HEK293 (cell line): ENCODE results near the gene RASL11A.

Source experiments
- CTCF ChIA-PET: fragments of 350-600 bp; formaldehyde crosslinking; extraction: SDS; loops from one replicate; lab custom pipeline; 2021; ENCODE audit warnings: antibody characterized with exemption; lab: Yijun Ruan, JAX
- POLR2A ChIA-PET: fragments of 300-600 bp; formaldehyde crosslinking; extraction: SDS; loops from one replicate; lab custom pipeline; 2020; ENCODE audit warnings: antibody characterized with exemption, inconsistent platforms; lab: Yijun Ruan, JAX
- H3K27ac ChIP-seq: fragments of 200-500 bp; sonication (Bioruptor generic); 2 replicates; pipeline ENCODE4 v1.5.1; 2014; ENCODE audit warnings: low read depth, low read length, control low read depth, inconsistent platforms; ENCODE audit errors: extremely low read depth
- H3K36me3 ChIP-seq, 2 experiments: fragments of 200-500 bp in 1 of 2; sonication (Bioruptor generic) in 1 of 2; 1 replicate in 1 of 2; 2 replicates in 1 of 2; pipeline ENCODE4 v1.5.1; 2014 to 2017; ENCODE audit warnings: inconsistent platforms in 2 of 2, low read length in 2 of 2; ENCODE audit not compliant: control insufficient read depth in 2 of 2, insufficient read depth in 1 of 2
- H3K4me1 ChIP-seq: fragments of 200-500 bp; sonication (Bioruptor generic); 2 replicates; pipeline ENCODE4 v1.5.1; 2014; ENCODE audit warnings: mild to moderate bottlenecking, low read length, inconsistent platforms; ENCODE audit not compliant: control insufficient read depth, insufficient read depth
- H3K4me3 ChIP-seq: 2 replicates; pipeline ENCODE4 v1.5.1; 2011; ENCODE audit warnings: low read depth, mild to moderate bottlenecking, control low read depth, low read length, moderate library complexity
- H3K9me3 ChIP-seq: fragments of 200-500 bp; sonication (Bioruptor generic); 2 replicates; pipeline ENCODE4 v1.5.1; 2014; ENCODE audit warnings: low read depth, low read length, inconsistent platforms; ENCODE audit not compliant: control insufficient read depth, insufficient read depth
- BCL6B ChIP-seq: fragments of 450-650 bp; formaldehyde crosslinking; IDR thresholded peaks from 2 replicates; pipeline ENCODE4 v1.5.1; 2017; ENCODE audit warnings: missing biosample characterization, missing genetic modification characterization
- HIC1 ChIP-seq: fragments of 450-650 bp; formaldehyde crosslinking; IDR thresholded peaks from 2 replicates; pipeline ENCODE4 v1.5.1; 2016; ENCODE audit warnings: missing biosample characterization, missing genetic modification characterization
- IKZF3 ChIP-seq: fragments of 450-650 bp; IDR thresholded peaks from 2 replicates; pipeline ENCODE4 v1.5.0; 2018; ENCODE audit warnings: missing biosample characterization, mild to moderate bottlenecking, missing genetic modification characterization, moderate library complexity
- KLF10 ChIP-seq: fragments of 450-650 bp; IDR thresholded peaks from 2 replicates; pipeline ENCODE4 v1.5.1; 2018; ENCODE audit warnings: missing biosample characterization, mild to moderate bottlenecking, missing genetic modification characterization
- KLF16 ChIP-seq: fragments of 450-650 bp; formaldehyde crosslinking; IDR thresholded peaks from 2 replicates; pipeline ENCODE4 v1.5.1; 2017; ENCODE audit warnings: missing biosample characterization, missing genetic modification characterization
- KLF17 ChIP-seq: fragments of 450-650 bp; formaldehyde crosslinking; IDR thresholded peaks from 2 replicates; pipeline ENCODE4 v1.5.1; 2016; ENCODE audit warnings: missing biosample characterization, missing genetic modification characterization
- PRDM4 ChIP-seq: fragments of 450-650 bp; formaldehyde crosslinking; IDR thresholded peaks from 2 replicates; pipeline ENCODE4 v1.5.1; 2017; ENCODE audit warnings: missing biosample characterization, missing genetic modification characterization
- ZBTB6 ChIP-seq: fragments of 450-650 bp; formaldehyde crosslinking; IDR thresholded peaks from 2 replicates; pipeline ENCODE4 v1.5.1; 2017; ENCODE audit warnings: missing biosample characterization, missing genetic modification characterization
- ZBTB7A ChIP-seq: fragments of 450-650 bp; formaldehyde crosslinking; IDR thresholded peaks from 2 replicates; pipeline ENCODE4 v1.5.1; 2016; ENCODE audit warnings: low read depth, missing biosample characterization, missing genetic modification characterization
- ZNF174 ChIP-seq: fragments of 450-650 bp; formaldehyde crosslinking; IDR thresholded peaks from 2 replicates; pipeline ENCODE4 v1.5.0; 2017; ENCODE audit warnings: missing biosample characterization, mild to moderate bottlenecking, missing genetic modification characterization
- ZNF2 ChIP-seq: fragments of 450-650 bp; formaldehyde crosslinking; IDR thresholded peaks from 2 replicates; pipeline ENCODE4 v1.5.1; 2016; ENCODE audit warnings: missing biosample characterization, missing genetic modification characterization
- ZNF266 ChIP-seq: fragments of 450-650 bp; formaldehyde crosslinking; IDR thresholded peaks from 2 replicates; pipeline ENCODE4 v1.5.1; 2016; ENCODE audit warnings: missing biosample characterization, missing genetic modification characterization, low read depth
- ZNF341 ChIP-seq: fragments of 450-650 bp; formaldehyde crosslinking; IDR thresholded peaks from 2 replicates; pipeline ENCODE4; 2016; ENCODE audit warnings: low read depth, missing biosample characterization, missing genetic modification characterization
- ZNF350 ChIP-seq: fragments of 450-650 bp; formaldehyde crosslinking; IDR thresholded peaks from 2 replicates; pipeline ENCODE4 v1.5.0; 2017; ENCODE audit warnings: missing biosample characterization, mild to moderate bottlenecking, missing genetic modification characterization
- ZNF398 ChIP-seq: fragments of 450-650 bp; formaldehyde crosslinking; IDR thresholded peaks from 2 replicates; pipeline ENCODE4 v1.5.1; 2017; ENCODE audit warnings: missing biosample characterization, missing genetic modification characterization
- ZNF585B ChIP-seq: fragments of 450-650 bp; formaldehyde crosslinking; IDR thresholded peaks from 2 replicates; pipeline ENCODE4 v1.5.1; 2016; ENCODE audit warnings: missing biosample characterization, missing genetic modification characterization
- ZNF768 ChIP-seq: fragments of 450-650 bp; formaldehyde crosslinking; IDR thresholded peaks from 2 replicates; pipeline ENCODE4 v1.5.1; 2018; ENCODE audit warnings: missing biosample characterization, mild to moderate bottlenecking, missing genetic modification characterization
- ZSCAN30 ChIP-seq: fragments of 450-650 bp; IDR thresholded peaks from 2 replicates; pipeline ENCODE4 v1.5.1; 2018; ENCODE audit warnings: missing biosample characterization, mild to moderate bottlenecking, missing genetic modification characterization, moderate library complexity
- TF ChIP-seq, protein P1 (sequence below): fragments of 450-650 bp; formaldehyde crosslinking; IDR thresholded peaks from 2 replicates; pipeline ENCODE4 v1.5.1; 2016; ENCODE audit warnings: missing biosample characterization, missing genetic modification characterization
- TF ChIP-seq, protein P2 (sequence below): fragments of 450-650 bp; formaldehyde crosslinking; IDR thresholded peaks from 2 replicates; pipeline ENCODE4 v1.5.1; 2016; ENCODE audit warnings: missing biosample characterization, missing genetic modification characterization

RASL11A gene

GRCh38 chr13:27304611-27305010, 34.0 kb downstream of the RASL11A start:
- ChIA-PET POLR2A (interaction anchor here (0.7 kb wide), 1 partner anchor 11 kb away, joined by 5 read pairs; no protein-coding TSS in a partner anchor), CTCF (no interaction called here)
- H3K4me1 ChIP-seq: no peaks in the 10 kb centered on the region
- no peak overlapping the region for H3K4me3 ChIP-seq
- H3K36me3 ChIP-seq: no peaks in the 10 kb centered on the region
- H3K27ac ChIP-seq: no peak overlapping the region
- no peaks in the 10 kb centered on the region for H3K9me3 ChIP-seq
- TF ChIP-seq PRDM4 (tag by site-specific recombination): no peak
- no peak for TF ChIP-seq ZSCAN30 (tag by site-specific recombination)
- no peak for TF ChIP-seq ZNF266 (tag by site-specific recombination)
- TF ChIP-seq, protein P1, sequence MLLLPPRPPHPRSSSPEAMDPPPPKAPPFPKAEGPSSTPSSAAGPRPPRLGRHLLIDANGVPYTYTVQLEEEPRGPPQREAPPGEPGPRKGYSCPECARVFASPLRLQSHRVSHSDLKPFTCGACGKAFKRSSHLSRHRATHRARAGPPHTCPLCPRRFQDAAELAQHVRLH: no peak
- TF ChIP-seq KLF16 (tag by site-specific recombination): no peak
- no peak for TF ChIP-seq ZNF174 (tag by site-specific recombination)
- no peak for TF ChIP-seq KLF17 (tag by site-specific recombination)
- TF ChIP-seq ZNF768: no peak
- TF ChIP-seq KLF10 (tag by site-specific recombination): no peak
- TF ChIP-seq IKZF3 (tag by site-specific recombination): no peak
- TF ChIP-seq ZNF350 (tag by site-specific recombination): no peak
- TF ChIP-seq, protein P2, sequence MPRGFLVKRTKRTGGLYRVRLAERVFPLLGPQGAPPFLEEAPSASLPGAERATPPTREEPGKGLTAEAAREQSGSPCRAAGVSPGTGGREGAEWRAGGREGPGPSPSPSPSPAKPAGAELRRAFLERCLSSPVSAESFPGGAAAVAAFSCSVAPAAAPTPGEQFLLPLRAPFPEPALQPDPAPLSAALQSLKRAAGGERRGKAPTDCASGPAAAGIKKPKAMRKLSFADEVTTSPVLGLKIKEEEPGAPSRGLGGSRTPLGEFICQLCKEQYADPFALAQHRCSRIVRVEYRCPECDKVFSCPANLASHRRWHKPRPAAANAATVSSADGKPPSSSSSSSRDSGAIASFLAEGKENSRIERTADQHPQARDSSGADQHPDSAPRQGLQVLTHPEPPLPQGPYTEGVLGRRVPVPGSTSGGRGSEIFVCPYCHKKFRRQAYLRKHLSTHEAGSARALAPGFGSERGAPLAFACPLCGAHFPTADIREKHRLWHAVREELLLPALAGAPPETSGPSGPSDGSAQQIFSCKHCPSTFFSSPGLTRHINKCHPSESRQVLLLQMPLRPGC (tag by site-specific recombination): no peak
- TF ChIP-seq ZNF585B: no peak
- TF ChIP-seq ZNF398 (tag by site-specific recombination): no peak
- TF ChIP-seq HIC1: no peak
- no peak for TF ChIP-seq BCL6B (tag by site-specific recombination)
- no peak for TF ChIP-seq ZNF2 (tag by site-specific recombination)
- TF ChIP-seq ZBTB7A (tag by site-specific recombination): no peak
- TF ChIP-seq ZBTB6 (tag by site-specific recombination): no peak
- no peak for TF ChIP-seq ZNF341 (tag by site-specific recombination)
